ENCODE measurements around the gene NDFIP2. TPM values are rescaled to one million over a fixed set of nuclear protein-coding genes. Genes with fewer than 3 reads are reported as not detected.

The NDFIP2 gene, protein sequence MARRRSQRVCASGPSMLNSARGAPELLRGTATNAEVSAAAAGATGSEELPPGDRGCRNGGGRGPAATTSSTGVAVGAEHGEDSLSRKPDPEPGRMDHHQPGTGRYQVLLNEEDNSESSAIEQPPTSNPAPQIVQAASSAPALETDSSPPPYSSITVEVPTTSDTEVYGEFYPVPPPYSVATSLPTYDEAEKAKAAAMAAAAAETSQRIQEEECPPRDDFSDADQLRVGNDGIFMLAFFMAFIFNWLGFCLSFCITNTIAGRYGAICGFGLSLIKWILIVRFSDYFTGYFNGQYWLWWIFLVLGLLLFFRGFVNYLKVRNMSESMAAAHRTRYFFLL
- 107 and 109 TPM in 2 replicates for total RNA-seq

DNA sequence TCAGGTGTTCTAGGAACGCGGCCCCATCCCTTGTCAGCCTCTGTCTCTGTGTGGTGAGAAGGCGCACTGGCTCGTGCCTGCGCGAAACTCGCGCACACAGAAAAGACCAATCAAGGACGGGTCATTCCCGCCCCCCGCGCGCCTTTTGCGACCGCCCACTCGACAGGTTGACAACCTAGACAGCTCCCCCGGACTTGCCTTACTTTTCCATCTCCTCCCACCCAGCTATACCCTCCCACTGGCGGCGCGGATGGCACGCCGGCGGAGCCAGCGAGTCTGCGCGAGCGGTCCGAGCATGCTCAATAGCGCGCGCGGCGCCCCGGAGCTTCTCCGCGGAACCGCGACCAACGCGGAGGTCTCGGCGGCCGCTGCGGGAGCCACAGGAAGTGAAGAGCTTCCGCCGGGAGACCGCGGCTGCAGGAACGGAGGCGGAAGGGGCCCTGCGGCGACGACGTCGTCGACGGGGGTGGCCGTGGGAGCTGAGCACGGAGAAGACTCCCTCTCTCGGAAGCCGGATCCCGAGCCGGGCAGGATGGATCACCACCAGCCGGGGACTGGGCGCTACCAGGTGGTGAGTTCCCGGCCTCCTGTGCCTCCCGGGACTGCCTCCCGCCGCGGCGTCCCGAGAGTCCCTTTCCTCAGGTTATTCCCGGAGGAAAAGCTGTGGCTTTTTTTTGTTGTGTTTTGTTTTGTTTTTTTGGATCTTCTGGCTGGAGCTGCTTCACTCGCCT, at the start of gene NDFIP2:
Gene NDFIP2 (plus strand): TSS at position 202 of the 731 bp plus-strand sequence. CDS start 49 bp downstream, at position 251.

Other genes with a start within 250 kb of the NDFIP2 start
- 11.3 and 17.1 TPM in 2 replicates for gene RBM26, start 74.9 kb upstream of the NDFIP2 start, total RNA-seq